Cardiac muscle cell (in vitro differentiated cells and primary cell): ENCODE measurements around the gene NECTIN2. TPM values are rescaled to one million over a fixed set of nuclear protein-coding genes. Genes with fewer than 3 reads are reported as not detected.
"Not testable (repeated sequence)": the region's sequence is repeated elsewhere in the genome, so short reads cannot be mapped to it uniquely, and the experiment has no call there.

ENCODE experiments used
- DNase-seq, 2 donors: peaks; one replicate each; pipeline versions ENCODE4 v3.0.0 to v3.0.0-alpha.2; 2010 to 2017; ENCODE audit warnings: low read depth in 1 of 2, low spot score in 1 of 2
- H3K27ac ChIP-seq: fragments of 200-600 bp; sonication (generic); 2 replicates; pipeline ENCODE4 v1.5.1; 2016
- H3K27me3 ChIP-seq: fragments of 200-600 bp; sonication (generic); 2 replicates; pipeline ENCODE4 v1.6.0; 2016; ENCODE audit warnings: control low read depth
- H3K36me3 ChIP-seq: fragments of 200-600 bp; sonication (generic); 2 replicates; pipeline ENCODE4 v1.5.1; 2016; ENCODE audit warnings: control low read depth
- H3K4me1 ChIP-seq: fragments of 200-600 bp; sonication (generic); 2 replicates; pipeline ENCODE4 v1.8.1; 2017; ENCODE audit warnings: low read depth, mild to moderate bottlenecking, mixed run types
- H3K4me3 ChIP-seq: fragments of 200-600 bp; sonication (generic); 2 replicates; pipeline ENCODE4 v1.5.1; 2016; ENCODE audit warnings: mild to moderate bottlenecking
- H3K9me3 ChIP-seq: fragments of 200-600 bp; sonication (generic); 2 replicates; pipeline ENCODE4 v1.5.1; 2017; ENCODE audit warnings: low read depth, mild to moderate bottlenecking, control low read depth
- polyA plus RNA-seq: library from polyadenylated mRNA; unstranded; fragments of >200 nt; fragmentation: Nextera tagmentation; extraction: Ambion mirVana; gene quantifications from 2 replicates; pipeline ENCODE4 v1.2.1, GENCODE V29; 2016
- total RNA-seq: library from RNA; depleted of rRNA; stranded (reverse); fragments of >200 nt; gene quantifications from 2 replicates; pipeline ENCODE4 v1.2.3, GENCODE V29; 2016
- TF ChIP-seq, protein P1 (sequence below): IDR thresholded peaks from 2 replicates; pipeline ENCODE4 v1.5.1; 2012; ENCODE audit warnings: low read depth, mild to moderate bottlenecking, low read length

NECTIN2 gene
- total and polyA plus RNA-seq, 2 experiments from 2014 or later = 144 to 156 TPM

DNA sequence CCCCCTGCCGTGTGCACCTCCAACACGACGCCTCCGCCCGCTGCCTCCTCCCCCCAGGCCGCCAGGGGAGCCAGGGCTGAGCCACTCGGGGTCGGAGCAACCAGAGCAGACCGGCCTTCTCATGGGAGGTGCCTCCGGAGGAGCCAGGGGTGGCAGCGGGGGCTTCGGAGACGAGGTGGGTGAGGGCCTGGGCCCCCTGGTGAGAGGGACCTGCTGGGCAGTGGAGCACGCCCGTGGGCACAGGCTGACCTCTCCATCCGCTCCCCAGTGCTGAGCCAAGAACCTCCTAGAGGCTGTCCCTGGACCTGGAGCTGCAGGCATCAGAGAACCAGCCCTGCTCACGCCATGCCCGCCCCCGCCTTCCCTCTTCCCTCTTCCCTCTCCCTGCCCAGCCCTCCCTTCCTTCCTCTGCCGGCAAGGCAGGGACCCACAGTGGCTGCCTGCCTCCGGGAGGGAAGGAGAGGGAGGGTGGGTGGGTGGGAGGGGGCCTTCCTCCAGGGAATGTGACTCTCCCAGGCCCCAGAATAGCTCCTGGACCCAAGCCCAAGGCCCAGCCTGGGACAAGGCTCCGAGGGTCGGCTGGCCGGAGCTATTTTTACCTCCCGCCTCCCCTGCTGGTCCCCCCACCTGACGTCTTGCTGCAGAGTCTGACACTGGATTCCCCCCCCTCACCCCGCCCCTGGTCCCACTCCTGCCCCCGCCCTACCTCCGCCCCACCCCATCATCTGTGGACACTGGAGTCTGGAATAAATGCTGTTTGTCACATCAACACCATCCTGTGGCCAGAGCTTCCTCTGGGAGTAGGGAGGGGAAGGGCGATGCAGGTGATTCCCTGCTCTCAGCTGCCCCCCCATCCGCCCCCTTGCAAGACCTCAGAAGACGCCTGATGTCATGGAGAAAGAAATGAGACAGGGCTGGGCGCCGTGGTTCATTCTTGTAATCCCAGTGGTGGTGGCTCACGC, 25.2 kb upstream of the NECTIN2 start:
- Histone ChIP-seq H3K27me3 (no peaks in the 10 kb centered on the region), H3K4me3 (no peak overlapping the region), H3K27ac (peak overlapping the region; percentile 82), H3K36me3 (no peaks in the 10 kb centered on the region), H3K4me1 (peaks cover 28% of the 10 kb centered on the region), H3K9me3 (no peaks in the 10 kb centered on the region)
- TF ChIP-seq, protein P1, sequence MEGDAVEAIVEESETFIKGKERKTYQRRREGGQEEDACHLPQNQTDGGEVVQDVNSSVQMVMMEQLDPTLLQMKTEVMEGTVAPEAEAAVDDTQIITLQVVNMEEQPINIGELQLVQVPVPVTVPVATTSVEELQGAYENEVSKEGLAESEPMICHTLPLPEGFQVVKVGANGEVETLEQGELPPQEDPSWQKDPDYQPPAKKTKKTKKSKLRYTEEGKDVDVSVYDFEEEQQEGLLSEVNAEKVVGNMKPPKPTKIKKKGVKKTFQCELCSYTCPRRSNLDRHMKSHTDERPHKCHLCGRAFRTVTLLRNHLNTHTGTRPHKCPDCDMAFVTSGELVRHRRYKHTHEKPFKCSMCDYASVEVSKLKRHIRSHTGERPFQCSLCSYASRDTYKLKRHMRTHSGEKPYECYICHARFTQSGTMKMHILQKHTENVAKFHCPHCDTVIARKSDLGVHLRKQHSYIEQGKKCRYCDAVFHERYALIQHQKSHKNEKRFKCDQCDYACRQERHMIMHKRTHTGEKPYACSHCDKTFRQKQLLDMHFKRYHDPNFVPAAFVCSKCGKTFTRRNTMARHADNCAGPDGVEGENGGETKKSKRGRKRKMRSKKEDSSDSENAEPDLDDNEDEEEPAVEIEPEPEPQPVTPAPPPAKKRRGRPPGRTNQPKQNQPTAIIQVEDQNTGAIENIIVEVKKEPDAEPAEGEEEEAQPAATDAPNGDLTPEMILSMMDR = no peak
- peak; percentile 42 to 87 for DNase-seq

DNA sequence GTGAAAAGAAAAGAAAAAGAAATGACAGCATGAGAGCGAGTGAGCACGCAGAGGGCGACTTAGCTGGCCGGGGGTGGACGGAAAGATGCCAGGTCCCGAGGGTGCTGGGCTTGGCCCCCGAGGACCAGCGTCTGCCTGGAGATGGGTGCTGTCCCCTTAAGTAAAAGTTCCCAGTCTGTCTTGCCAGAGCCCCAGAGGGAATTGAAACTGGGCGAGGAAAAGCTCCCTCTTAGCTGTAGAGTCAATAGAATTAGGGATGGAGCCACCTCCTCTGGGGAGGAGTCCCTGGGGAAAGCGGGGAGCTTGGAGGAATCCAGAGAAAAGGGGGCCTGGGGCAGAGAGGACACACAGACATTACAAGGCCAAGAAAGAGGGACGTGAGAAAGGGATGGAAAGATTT, 23.9 kb upstream of the NECTIN2 start:
- Histone ChIP-seq H3K4me1 (peaks cover 28% of the 10 kb centered on the region), H3K36me3 (no peaks in the 10 kb centered on the region), H3K27me3 (peaks cover 4% of the 10 kb centered on the region), H3K27ac (peak overlapping the region; percentile 82), H3K9me3 (no peaks in the 10 kb centered on the region), H3K4me3 (no peak overlapping the region)
- DNase-seq = no peak
- TF ChIP-seq, protein P1 = no peak

DNA sequence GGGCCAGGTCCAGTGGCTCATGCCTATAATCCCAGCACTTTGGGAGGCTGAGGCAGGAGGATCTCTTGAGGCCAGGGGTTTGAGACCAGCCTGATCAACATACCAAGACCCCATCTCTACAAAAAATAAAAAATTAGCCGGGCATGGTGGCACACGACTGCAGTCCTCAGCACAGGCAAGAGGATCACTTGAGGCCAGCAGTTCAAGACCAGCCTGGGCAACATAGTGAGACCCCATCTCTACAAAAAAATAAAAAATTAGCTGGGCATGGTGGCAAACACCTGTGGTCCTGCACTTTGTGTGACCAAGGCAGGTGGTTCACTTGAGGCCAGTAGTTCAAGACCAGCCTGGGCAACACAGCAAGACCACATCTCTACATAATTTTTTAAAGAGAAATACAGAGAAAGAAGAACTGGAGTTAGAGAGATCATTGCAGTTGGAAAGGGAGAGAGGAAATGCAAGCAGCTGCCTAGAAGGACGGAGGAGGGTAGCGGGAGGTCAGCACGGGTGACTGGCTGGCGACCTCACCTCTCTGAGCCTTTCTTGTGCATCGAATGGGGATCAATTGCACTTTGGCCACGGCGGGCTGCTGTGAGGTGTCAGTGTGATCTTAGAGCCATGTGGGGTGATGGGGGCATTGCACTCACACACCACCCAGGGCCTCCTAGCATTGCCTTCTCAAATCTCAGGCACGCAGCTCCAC, 23.3 kb upstream of the NECTIN2 start:
- peaks cover 28% of the 10 kb centered on the region for H3K4me1 ChIP-seq
- no peaks in the 10 kb centered on the region for H3K9me3 ChIP-seq
- H3K27ac ChIP-seq = peak overlapping the region; percentile 82
- peak in 1 of 2 donors; percentile 44 for DNase-seq
- peaks cover 6% of the 10 kb centered on the region for H3K27me3 ChIP-seq
- TF ChIP-seq, protein P1 = no peak
- no peak overlapping the region for H3K4me3 ChIP-seq
- H3K36me3 ChIP-seq = no peaks in the 10 kb centered on the region

DNA sequence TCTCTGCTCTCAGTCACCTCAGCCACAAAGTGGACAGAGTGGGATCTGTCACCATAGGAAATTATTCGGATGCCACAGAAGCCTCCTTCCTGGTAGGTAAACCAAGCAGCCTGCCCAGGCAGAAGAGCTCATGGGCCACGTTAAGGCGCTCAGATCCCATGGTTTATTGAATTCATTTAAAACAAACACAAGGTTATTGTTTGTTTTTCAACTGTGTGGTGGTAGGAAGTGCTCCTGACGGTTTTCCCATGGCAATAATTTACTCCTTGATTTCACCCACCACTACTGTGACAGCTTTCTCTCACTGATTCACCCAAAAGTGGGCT, 22.8 kb upstream of the NECTIN2 start:
- Histone ChIP-seq H3K27ac (peak overlapping the region; percentile 57), H3K4me3 (no peak overlapping the region), H3K27me3 (peaks cover 6% of the 10 kb centered on the region), H3K4me1 (peaks cover 28% of the 10 kb centered on the region), H3K9me3 (no peaks in the 10 kb centered on the region), H3K36me3 (no peaks in the 10 kb centered on the region)
- DNase-seq = no peak
- TF ChIP-seq, protein P1 = no peak

DNA sequence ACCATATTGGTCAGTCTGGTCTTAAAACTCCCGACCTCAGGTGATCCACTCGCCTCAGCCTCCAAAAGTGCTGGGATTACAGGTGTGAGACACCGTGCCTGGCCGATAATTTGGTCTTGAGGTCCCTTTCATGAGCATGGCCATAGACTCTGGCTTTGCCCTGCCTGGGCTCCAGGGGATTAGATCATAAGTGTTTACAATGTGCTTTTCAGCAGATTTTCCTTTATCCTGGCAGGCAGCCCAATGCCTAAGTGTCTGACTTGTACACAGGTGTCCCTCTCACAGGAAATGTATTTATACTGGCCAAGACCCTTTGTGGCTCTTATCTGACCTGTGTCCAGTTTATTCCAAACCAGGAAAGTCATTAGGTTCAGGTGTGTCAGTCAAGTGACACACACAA, 21.3 kb upstream of the NECTIN2 start:
- Histone ChIP-seq H3K36me3 (no peaks in the 10 kb centered on the region), H3K27me3 (peaks cover 6% of the 10 kb centered on the region), H3K4me3 (no peak overlapping the region), H3K9me3 (no peaks in the 10 kb centered on the region), H3K27ac (no peak overlapping the region), H3K4me1 (peaks cover 28% of the 10 kb centered on the region)
- TF ChIP-seq, protein P1 = no peak
- no peak for DNase-seq

DNA sequence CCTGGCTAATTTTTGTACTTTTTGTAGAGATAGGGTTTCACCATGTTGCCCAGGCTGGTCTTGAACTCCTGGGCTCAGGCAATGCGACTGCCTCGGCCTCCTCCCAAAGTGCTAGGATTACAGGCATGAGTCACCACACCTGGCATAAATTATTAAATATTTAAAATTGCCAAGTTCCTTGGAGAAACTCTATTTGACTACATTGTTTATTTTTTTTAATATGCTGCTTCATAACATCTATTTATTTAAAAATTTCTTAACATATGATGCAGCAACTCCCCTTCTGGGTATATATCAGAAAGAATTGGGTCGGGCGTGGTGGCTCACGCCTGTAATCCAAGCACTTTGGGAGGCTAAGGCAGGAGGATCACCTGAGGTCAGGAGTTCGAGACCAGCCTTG, 13.2 kb upstream of the NECTIN2 start:
- H3K36me3 ChIP-seq, H3K27ac ChIP-seq, H3K4me1 ChIP-seq, H3K4me3 ChIP-seq, DNase-seq, H3K9me3 ChIP-seq: not testable (repeated sequence)
- peaks cover 30% of the 10 kb centered on the region for H3K27me3 ChIP-seq

DNA sequence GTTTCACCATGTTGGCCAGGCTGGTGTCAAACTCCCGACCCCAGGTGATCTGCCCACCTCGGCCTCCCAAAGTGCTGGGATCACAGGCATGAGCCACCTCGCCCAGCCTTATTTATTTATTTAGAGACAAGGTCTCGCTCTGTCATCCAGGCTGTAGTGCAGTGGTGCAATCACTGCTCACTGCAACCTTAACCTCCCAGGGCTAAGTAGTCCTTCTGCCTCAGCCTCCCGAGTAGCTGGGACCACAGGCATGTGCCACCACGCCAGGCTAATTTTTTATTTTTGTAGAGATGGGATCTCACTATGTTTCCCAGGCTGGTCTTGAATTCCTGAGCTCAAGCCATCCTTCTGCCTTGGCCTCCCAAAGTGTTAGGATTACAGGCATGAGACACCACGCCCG, 11.7 kb upstream of the NECTIN2 start:
- not testable (repeated sequence) for H3K9me3 ChIP-seq, H3K4me1 ChIP-seq, H3K27ac ChIP-seq, H3K4me3 ChIP-seq, DNase-seq, H3K36me3 ChIP-seq
- peaks cover 30% of the 10 kb centered on the region for H3K27me3 ChIP-seq
